ENCODE results near the gene TUBB2B. TPM values are rescaled to one million over a fixed set of nuclear protein-coding genes. Genes with fewer than 3 reads are reported as not detected.

Gene TUBB2B
- total RNA-seq, 4 donors from 2014 or later, result 2.4 to 7.4 (median 4.5) TPM

DNA sequence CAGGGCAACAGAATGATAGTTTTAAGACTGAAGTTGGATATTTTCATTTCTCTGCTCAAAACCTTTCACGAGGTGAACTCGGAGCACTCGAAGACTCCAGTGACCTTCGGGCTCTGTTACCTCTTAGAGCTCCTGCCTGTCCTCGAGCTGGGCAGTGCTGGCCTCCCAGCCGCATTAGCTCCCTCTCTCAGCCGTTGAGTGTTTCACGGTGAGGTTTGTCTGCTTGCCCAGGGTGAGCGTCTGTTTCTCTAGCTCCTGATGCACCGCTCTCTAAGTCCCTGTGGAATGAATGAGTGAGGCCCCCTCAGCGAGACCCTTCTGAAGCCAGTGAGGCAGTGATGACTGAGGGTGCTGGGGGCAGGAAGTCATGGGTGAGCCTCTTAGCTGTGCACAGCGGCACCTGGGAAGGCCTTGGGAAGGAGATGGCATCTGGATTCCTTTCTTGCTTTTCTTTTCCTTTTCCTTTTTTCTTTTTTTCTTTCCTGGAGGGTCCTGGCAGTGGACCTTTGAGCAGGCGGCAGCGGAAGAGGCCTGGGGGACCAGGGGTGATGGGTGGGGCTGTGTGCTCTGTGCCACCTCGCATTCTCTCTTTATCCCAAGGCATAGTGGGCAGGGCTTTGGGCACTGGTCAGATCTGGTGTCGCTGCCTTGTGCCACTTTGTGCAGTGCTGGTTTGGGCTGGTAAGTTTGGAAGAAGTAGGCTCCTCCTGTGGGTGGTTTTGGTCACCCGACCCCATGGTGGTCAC, 33.5 kb upstream of the TUBB2B start:
- peaks cover 0 to 25% (median 6%) of the 10 kb centered on the region in 4 donors for H3K4me1 ChIP-seq
- no peaks in the 10 kb centered on the region for H3K27me3 ChIP-seq
- no peaks in the 10 kb centered on the region for H3K9me3 ChIP-seq
- peaks cover 0 to 13% (median 0%) of the 10 kb centered on the region in 3 donors for H3K36me3 ChIP-seq
- DNase-seq, result no peak
- no peak for TF ChIP-seq POLR2A (IDR thresholded peaks at IDR 0.05)
- TF ChIP-seq, protein P1, sequence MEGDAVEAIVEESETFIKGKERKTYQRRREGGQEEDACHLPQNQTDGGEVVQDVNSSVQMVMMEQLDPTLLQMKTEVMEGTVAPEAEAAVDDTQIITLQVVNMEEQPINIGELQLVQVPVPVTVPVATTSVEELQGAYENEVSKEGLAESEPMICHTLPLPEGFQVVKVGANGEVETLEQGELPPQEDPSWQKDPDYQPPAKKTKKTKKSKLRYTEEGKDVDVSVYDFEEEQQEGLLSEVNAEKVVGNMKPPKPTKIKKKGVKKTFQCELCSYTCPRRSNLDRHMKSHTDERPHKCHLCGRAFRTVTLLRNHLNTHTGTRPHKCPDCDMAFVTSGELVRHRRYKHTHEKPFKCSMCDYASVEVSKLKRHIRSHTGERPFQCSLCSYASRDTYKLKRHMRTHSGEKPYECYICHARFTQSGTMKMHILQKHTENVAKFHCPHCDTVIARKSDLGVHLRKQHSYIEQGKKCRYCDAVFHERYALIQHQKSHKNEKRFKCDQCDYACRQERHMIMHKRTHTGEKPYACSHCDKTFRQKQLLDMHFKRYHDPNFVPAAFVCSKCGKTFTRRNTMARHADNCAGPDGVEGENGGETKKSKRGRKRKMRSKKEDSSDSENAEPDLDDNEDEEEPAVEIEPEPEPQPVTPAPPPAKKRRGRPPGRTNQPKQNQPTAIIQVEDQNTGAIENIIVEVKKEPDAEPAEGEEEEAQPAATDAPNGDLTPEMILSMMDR (IDR thresholded peaks at IDR 0.05), result no peak
- no peak overlapping the region for H3K27ac ChIP-seq
- no peak overlapping the region for H3K4me3 ChIP-seq

- Histone ChIP-seq H3K27me3 (no peaks in the 10 kb centered on the region), H3K36me3 (peaks cover 0 to 13% (median 0%) of the 10 kb centered on the region in 3 donors), H3K4me3 (no peak overlapping the region), H3K27ac (no peak overlapping the region), H3K4me1 (peaks cover 0 to 25% (median 6%) of the 10 kb centered on the region in 4 donors), H3K9me3 (no peaks in the 10 kb centered on the region)
- no peak for TF ChIP-seq POLR2A (IDR thresholded peaks at IDR 0.05)
- TF ChIP-seq, protein P1 (IDR thresholded peaks at IDR 0.05), result no peak
- no peak for DNase-seq
Observed at GRCh38 chr6:3260296-3260695, 32.8 kb upstream of the TUBB2B start.

DNA sequence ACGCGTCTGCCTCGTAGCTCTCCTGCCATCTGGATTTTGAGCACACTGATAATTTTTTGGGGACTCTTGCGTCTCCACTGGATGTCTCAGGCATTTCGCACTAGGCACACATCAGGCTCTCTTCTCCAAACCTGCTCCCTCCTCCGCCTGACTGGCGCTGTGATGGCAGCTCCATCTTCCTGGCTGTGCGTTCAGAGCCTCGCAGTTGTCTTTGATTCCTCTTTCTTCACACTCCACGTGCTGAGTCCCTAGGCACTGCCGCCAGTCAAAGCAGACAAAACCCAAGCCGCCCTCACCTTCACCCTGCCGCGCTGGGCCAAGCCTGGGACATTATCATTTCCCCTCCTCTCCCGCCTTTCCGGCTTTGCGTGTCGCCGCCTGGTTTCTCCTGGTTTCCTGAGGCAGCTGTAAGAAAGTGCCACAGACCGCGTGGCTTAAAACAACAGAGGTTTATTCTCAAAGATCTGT, 32.1 kb upstream of the TUBB2B start:
- peak in 2 of 3 donors; percentile 53 to 56 for DNase-seq
- Histone ChIP-seq H3K9me3 (no peaks in the 10 kb centered on the region), H3K4me1 (peaks cover 0 to 25% (median 6%) of the 10 kb centered on the region in 4 donors), H3K27me3 (no peaks in the 10 kb centered on the region), H3K27ac (peak overlapping the region; percentile 62 to 87 (median 82)), H3K4me3 (peak overlapping the region; percentile 81 to 99 (median 93)), H3K36me3 (peaks cover 0 to 11% (median 0%) of the 10 kb centered on the region in 3 donors)
- no peak for TF ChIP-seq POLR2A (IDR thresholded peaks at IDR 0.05)
- TF ChIP-seq, protein P1 (IDR thresholded peaks at IDR 0.05), result no peak

- H3K36me3 ChIP-seq, result peaks cover 0 to 5% (median 0%) of the 10 kb centered on the region in 3 donors
- peaks cover 0 to 25% (median 6%) of the 10 kb centered on the region in 4 donors for H3K4me1 ChIP-seq
- DNase-seq, result peak; percentile 90 to 99 (median 97)
- peak within 1 kb of the TSS; percentile 62 to 87 (median 82) for H3K27ac ChIP-seq
- H3K27me3 ChIP-seq, result no peaks in the 10 kb centered on the region
- peak within 1 kb of the TSS; percentile 81 to 99 (median 93) for H3K4me3 ChIP-seq
- TF ChIP-seq, protein P1 (IDR thresholded peaks at IDR 0.05), result no peak
- peak; percentile 49 to 56 for TF ChIP-seq POLR2A (IDR thresholded peaks at IDR 0.05)
- no peaks in the 10 kb centered on the region for H3K9me3 ChIP-seq
Observed at GRCh38 chr6:3258720-3259490, 31.5 kb upstream of the TUBB2B start, which contains the start of gene PSMG4. TSS of gene PSMG4 (plus strand) at chr6:3258947. CDS start at chr6:3259023, 76 bp downstream.

- peak overlapping the region in 1 of 4 donors; percentile 83 for H3K27ac ChIP-seq
Observed at GRCh38 chr6:3258201-3258600, 30.7 kb upstream of the TUBB2B start.

More at GRCh38 chr6:3258201-3258600, 30.7 kb upstream of the TUBB2B start:
- Histone ChIP-seq H3K27me3 (no peaks in the 10 kb centered on the region), H3K4me3 (peak overlapping the region; percentile 81 to 99 (median 93)), H3K9me3 (no peaks in the 10 kb centered on the region), H3K36me3 (no peaks in the 10 kb centered on the region), H3K4me1 (peaks cover 0 to 25% (median 6%) of the 10 kb centered on the region in 4 donors)
- TF ChIP-seq, protein P1 (IDR thresholded peaks at IDR 0.05), result no peak
- no peak for TF ChIP-seq POLR2A (IDR thresholded peaks at IDR 0.05)
- no peak for DNase-seq
